Hindlimb muscle (tissue), 1 donor: ENCODE data around the gene SVIL. TPM values are rescaled to one million over a fixed set of nuclear protein-coding genes. Genes with fewer than 3 reads are reported as not detected.
"Not testable (repeated sequence)": the region's sequence is repeated elsewhere in the genome, so short reads cannot be mapped to it uniquely, and the experiment has no call there.

Experiments
- DNase-seq: peaks from one replicate; pipeline ENCODE4 v3.0.0-alpha.2; 2013
- polyA plus RNA-seq: library from polyadenylated mRNA; unstranded; fragments of 120-200 nt; gene quantifications from one replicate; pipeline ENCODE4 v1.2.1, GENCODE V29; 2013; ENCODE audit not compliant: insufficient read length

Gene SVIL
- polyA plus RNA-seq, 1 donor = 265 TPM

DNA sequence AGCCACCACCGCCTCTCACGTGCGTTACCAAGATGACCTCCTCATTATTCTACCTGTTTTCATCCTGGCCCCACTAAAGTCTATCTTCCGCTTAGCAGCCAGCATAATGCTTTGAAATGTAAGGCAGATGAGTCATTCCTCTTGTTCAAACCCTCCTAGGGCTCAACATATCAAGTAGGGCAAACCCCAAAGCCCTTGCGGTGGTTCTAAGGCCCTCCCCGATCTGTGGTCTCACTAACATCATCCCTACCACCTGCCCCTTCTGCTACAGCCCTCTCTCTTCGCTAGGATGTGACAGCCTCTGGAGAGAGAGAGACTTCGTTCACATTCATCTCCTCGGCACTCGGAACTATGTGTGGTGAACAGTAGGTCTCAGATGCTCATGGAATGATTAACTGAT lies 94.8 kb downstream of the SVIL start:
- no peak for DNase-seq

DNA sequence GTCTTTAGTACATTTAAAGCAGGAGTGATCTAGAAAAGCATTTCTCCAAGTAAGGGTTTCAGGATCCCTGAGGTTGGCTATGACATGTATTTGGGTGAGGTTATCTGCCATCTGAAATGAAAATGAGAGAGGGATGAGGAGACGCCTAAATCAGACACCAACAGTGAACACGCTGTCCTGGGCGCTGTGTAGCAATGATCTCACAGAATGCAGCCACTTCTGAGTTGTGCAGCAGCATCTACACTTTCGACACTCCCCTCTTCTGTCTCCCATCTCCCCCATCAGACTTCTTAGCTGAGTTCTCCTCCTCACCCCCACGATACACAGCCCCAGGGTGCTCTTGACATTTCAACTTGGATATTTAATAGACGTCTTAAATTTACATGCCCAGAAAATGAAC lies 95.4 kb downstream of the SVIL start:
- no peak for DNase-seq

DNA sequence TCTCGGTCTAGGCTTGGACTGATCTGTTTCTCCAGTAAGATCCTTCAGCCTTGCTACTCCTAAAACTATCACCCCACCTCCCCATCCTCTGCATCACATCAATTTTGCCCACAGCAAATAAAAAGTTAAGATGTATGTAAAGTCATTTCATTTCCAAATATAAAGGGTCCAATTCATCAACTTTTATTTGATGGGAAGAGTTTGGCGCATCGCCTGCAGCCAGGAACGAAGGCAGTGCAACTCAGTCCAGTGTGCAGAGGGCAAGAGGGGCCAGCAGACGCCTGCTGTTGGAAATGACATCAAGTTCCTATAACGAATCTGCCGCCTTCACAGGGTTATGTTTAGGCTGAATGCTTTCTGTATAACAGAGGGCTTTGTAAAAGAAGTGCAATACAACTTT lies 97.0 kb downstream of the SVIL start:
- no peak for DNase-seq

DNA sequence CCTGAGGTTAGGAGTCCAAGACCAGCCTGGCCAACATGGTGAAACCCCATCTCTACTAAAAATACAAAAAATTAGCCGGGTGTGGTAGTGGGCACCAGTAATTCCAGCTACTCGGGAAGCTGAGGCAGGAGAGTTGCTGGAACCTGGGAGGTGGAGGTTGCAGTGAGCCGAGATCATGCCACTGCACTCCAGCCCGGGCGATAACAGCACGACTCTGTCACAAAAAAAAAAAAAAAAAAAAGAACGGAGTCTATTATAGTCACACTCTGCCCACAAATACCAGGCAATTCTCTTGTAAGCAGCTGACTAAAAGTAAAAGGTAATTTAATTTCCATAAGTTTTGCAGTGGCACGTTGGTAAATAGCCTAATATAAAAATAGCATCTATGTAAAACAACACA lies 98.1 kb downstream of the SVIL start:
- not testable (repeated sequence) for DNase-seq

DNA sequence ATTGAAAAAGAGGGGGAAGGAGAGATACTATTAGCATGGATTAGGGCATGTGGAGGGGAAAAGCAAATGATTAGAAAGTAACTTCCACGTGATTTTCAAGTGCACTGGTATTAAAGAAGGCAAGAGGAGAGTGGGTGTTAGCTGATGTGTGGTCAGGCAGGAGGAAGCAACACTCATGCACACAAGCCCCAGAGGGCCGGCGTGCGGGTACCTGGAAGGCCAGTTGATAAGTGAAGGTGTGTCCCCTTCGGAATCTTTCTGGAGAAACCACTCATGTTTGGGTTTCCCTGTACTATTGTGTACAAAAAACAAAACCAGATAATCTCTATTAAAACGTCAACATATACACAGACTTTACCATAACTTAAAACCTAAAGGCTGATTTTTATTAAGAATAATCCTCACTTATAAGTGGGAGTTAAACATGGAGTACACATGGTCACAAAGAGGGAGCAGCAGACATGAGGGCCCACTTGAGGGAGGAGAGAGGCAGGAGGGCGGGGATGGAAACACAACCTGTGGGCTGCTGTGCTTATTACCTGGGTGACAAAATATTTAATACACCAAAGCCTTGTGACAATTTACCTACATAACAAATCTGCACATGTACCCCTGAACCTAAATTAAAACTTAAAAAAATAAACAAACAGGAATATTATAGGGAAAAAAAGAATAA lies 98.9 kb downstream of the SVIL start:
- DNase-seq = no peak

DNA sequence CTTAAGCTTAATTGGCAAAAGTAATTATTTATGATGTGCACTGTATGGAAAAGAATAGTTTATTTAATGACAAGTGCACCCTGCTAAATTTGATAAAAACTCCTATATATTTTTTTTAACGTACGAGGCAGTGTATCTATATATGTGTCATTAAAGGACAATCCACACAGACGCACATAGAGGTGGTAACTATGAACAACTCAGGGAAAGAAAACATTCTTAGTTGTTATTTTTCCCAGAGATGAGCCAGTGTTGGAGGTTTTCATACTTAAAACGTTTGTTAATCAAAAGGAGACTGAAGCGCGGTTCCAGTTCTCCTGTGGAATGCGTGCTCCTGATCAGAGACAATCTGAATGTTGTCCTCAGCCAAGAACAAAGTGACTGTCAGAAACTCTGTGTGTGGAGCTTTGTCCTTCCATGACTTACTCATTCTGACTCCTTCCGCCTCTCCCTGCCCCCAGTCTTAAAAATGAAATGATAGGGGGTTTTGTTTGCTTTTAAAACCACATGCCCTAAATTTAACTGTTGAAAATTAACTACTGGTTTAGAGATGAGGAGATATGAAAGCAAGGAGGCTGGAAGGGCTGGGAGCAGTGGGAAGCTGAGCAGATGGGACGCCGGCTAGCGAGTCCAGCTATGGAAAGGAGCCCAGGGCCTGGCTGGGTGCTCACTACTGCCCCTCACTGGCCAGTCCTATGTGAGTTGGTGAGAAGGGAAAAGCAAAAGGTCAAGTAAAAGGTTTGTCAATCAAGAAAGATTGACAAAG lies 99.6 kb downstream of the SVIL start:
- DNase-seq = no peak

DNA sequence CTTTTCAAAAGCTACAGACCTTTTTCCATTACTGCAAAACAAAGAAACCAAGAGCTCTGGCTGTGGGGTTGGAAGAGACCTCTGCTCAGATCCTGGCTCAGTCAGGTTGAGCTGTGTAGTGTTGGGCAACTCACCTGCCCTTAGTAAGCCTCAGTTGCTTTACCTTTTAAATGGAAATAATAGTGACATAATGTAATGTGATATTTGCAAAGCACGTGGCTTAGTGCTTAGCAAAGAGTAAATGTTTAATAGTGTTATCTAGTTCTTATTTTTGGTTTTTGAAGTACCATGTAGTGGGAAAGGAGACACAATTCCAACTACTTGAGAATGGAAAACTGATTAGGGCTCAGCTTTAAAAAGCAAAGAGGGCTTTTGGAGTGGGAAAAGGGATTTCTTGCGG lies 100.2 kb downstream of the SVIL start:
- no peak for DNase-seq

DNA sequence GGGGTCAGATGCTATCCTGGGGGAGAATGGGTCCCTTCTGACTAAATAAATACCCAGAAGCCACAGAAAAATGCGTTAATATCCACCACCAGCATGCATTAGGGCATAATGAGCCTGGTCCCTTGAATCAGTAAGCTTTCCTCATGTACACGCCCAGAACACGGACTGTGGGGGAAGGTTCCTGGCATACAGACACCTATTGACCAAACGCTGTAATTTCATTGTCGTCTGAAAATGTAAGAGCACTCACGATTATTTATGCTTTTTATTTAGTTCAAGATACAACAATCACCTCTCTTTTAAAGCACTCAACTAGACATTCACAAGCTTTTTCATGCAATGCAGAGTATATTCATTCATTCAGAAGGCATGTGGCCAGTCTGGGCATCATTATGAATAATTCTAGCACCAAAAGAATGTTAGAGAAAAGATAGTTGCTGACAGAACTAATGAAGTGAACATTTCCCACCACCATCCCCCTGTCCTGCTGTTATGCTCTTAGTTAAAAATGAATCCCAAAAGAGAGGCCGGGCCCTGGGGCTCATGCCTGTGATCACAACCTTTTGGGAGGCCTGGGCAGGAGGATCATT lies 101.0 kb downstream of the SVIL start:
- no peak for DNase-seq

DNA sequence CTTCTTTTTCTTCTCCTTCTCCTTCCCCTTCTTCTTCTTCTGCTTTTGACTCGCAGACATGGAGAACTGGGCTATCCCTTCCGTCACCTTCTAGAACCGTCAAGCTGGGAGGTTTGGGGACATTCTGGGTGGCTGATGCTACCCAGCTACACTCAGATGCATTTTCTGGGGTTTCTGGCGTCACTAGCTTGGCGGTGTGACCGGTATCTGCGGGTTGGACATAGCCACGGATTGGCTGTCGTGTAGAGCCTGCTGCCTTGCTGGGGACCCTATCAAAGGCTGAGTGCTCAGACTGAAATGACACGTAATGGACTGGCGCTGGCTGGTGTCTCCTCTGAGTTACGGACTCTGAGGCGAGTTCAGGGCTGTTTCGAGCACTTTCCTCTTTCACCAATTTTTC lies 101.7 kb downstream of the SVIL start:
- DNase-seq = no peak

DNA sequence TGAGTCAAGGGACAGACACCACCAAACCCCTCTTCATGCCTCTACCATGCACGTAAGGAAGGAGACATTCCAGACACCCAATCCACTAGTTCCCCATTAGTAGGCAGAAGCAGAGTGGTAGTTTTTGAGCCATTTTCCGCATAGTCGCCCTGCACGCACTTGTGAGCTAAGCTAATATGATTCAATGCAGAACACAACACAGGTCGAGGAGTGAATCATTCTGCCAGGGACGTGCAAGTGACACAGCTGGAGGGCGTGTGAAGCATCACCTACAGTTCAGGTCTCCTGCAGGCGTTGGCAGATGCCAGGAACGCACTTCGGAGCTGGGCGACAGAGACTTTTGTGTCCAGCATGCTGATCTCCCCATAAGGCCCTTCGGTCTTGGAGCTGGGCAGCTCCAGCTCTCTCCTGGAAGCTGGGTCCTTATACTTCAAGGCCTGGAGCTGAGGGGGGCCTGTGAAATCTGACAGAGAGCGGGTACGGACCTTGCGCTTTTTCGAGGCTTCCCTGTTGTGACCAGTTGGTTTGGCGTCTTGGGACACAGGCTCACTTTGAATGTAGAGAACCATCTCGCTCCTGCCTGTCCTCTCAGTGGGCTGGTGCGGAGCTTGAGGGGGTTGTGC lies 102.4 kb downstream of the SVIL start:
- no peak for DNase-seq

DNA sequence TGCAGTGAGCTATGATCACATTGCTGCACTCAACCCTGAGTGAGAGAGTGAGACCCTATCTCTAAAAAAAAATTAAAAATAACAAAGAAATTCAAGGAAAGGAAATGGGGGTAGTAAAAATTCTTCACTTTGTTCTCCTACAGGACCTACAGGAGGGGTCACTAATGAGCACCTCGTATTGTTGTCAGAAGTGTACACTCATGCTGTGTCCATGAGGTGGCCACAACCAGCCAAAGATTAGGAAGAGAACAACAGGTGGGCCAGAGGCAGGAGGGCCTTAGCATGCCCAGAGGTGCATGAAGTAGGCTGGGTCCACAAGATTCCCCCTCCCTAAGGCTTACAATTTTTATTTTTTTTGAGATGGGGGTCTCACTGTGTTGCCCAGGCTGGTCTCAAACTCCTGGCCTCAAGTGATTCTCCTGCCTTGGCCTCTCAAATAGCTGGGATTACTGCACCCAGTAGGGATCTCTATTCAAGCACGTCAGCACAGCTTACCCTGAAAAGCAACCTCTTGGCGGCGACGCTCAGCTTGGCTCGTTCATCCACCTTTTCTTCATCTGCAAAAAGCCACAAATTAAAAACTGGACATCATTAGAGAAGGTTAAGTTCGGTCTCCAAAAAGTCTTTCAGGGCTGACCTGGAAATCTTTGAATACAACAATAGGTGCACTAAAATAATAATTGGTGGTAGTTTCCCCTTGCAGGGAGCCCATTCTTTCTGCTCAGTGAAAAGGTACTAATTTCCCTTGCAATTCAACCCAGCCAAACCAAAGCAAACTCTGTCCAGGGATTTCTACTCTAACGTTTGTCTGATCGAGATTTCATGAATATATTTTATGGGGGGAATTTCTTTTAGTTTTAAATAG lies 104.4 kb downstream of the SVIL start:
- DNase-seq = no peak

DNA sequence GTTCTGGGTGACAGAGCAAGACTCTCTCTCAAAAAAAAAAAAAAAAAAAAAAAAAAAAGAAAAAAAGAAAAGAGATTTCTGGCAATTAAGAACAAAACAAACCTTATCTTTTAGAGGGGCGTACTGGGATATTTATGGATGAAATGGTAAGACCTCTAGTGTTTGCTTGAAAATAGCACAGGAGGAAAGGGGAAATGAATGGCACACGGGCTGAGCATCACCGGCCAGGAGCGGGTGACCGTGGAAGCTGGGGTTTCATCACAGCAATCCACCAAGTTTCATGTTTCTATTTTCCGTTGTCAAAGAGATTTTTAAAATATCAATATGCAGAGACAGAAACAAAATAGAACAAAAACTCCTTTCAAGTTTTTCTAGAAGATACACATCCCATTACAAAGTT lies 105.6 kb downstream of the SVIL start:
- DNase-seq = no peak

DNA sequence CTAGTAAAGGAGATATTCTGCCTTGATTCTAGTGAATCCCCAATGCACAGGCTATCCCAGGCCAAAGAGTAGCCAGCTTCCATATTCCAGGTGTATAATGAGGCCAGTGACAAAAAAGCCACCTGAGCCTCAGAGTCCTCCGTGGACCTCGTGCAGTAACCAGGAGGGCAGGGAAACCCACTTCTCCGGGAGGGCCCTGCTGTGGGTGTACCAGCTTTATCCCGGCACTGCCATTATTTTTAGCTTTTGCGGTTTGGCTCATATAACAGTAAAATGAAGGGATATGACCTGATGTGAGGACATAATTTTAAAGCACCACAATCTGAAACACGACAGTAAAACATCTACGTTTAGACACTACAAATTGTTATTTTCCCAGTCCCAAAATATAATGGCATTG lies 109.0 kb downstream of the SVIL start:
- no peak for DNase-seq

DNA sequence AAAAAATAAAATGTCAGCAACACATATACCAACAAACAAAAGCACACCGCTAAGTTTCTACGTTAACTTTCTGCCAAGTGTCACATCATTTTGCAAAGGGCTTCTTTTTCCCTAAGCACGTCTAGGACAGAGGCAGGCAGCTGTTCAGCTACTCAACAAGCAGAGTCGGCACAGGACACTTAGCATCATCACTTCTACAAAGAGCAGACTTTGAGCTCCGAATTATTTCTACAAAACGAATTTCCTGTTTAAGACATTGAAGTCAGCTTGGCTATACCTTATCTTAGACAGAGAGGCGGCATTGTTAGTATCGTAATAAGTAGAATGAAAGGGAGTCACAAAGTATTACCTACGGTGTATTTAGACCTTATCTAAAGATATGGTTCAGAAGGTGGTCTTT lies 110.1 kb downstream of the SVIL start:
- no peak for DNase-seq

DNA sequence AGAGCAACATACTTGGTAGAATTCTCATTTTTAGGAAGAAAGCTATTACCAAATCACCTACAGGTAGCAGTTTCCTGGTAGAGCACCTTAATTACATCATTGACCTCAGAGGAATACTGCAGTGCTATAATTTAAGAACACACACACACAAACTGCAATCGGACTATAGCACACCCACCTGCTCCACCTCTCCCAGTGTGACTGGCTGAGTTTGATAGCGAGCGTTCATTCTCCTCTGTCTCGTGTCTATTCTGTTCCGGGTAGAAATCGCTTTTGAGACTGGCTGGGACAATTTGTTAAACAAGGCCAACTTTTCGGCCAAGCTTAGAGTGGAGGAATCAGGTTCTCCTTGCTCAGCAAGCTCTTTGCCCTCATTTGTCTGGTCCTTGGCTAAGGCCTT lies 110.5 kb downstream of the SVIL start:
- DNase-seq = no peak

DNA sequence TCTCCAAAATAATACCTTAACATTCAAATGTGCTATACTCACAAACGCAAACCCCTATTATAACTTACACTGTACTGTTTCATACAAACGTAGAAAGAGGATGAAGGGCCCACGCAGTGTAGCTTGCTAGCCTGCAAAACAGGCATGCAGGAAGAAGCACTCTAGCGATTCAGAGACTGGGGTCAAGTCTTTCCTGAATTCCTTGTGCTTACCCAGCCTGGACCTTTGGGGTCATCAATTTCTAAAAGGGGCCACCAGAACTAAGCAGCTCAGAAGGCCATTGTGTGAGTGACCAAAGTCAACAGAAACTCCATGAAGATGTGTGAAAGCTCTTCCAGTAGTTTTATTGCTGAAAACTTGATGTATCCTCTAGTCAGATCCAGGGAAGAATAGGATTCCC lies 111.9 kb downstream of the SVIL start:
- DNase-seq = no peak

DNA sequence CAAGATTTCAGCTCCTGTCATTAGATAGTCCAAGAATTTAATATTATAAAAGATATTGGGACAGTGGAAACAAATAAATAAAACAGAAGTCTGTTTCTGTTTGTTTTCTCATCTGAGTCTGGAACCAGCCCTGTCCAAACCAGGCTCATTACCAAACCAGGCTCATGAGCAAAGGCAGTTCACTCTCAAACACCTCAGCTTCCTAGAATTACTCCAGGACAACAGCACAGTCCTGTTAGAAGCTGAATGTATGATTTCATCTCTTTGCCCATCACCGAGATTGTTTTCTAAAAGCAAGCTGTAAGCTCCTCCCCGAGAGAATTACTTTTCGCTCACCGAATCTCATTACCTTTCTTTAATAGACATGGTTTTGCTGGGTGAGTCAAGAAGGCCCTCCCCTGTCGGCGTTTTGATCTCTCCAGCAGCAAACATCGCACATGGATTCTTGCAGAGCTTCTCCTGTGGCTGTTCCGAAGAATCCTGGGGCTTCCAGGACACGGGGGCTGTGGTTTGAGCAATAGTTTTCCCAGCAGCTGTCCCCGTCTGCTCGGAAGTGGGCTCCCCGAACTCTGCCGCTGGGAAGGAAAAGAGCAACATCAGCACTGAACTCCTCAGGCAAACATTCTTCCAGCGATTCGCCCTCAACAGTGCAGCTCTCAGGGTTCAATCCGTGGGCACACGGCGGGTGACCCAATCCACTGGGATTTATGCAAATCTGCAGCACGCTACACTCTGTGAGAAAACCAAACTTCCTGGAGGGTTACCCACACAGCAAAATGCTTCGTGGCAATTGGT lies 112.5 kb downstream of the SVIL start:
- no peak for DNase-seq

DNA sequence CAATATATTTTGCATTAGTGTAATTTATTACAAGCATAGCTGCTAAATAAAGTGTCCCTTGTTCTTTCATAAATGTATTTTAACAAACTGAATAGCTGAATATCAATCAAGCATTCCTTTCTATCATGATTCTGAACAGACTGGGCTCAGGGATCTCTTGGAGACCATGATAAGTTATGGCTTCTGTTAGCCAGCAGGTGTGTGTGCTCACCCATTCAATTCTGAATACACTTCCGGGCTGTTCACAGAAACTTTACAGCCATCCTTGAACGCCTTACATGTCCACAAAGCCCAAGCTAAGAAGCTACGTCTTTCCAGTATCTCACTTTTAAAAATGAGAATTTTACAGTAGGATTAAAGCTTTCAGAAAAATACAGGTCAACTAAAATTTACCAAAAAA lies 115.1 kb downstream of the SVIL start:
- no peak for DNase-seq

DNA sequence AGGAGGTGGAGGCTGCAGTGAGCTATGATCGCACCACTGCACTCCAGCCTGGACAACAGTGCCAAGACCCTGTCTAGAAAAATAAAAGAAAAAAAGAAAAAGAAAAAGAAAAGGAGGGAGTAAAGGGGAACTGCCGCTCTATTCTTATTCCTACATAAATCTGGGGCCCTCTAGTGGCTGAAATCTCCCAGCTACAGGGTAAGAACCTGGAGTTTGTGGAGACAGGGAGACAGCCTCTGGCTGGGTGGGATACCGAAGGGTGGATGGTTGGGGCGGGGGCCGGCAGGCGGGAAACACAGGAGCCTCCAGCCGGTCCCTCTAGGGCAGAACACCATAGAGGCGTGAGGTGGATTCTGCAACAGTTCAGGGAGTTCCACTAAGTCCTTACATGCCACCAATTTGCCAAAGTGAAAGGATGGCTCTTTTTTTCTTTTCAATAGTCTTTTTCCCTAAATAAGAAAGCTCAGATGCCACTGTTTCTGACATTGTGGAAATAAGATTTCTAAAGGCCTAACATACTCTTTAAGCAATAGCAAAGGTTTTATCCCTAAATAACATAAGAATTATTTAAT lies 117.3 kb downstream of the SVIL start:
- no peak for DNase-seq

DNA sequence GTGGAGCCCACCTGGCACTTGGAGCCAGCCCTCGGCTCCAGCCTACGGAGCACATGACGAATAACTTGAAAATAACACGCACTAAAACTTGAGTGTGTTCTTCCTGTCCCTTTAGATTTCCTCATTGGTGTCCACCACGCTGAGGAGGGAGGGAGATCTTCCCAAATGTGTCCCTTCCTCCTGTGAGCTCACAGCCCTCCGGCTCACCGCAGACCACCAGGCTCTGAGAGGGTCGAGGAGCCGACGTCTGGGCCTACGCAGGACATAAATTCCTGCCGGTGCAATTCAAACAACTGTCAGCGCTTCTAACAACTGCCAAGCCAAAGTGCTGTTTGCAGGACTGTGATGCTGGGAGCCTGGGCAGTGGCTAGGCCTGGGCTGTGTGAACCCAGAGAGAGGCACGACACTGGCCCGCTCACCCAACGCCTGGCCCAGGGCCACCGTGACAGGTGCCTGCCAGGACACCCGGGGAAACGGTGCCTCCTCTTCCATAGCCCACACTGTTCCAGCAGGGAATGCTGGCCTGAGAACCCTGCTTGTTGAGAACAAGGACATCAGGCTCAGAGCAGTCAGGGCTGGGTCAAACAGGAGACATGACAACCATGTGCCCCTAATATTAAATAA lies 118.3 kb downstream of the SVIL start:
- DNase-seq = not testable (repeated sequence)

DNA sequence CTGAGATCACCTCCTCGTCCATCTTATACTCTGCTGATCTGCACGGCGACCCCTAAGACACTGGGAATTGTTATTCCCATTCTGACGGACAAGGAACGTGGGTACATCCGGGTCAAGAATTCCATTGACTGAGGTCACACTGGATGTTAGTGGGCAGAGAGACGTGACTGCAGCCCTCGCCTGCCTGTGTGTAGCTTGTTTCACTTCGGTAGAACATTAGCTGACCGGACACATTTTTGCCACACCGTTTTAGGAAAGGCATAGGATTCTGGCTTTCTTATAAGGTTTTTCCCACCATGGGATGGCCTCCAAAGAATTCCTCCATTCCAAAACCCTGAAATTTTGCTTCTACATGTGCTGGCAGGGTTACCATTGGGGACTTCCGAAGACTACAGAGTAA lies 118.9 kb downstream of the SVIL start:
- DNase-seq = not testable (repeated sequence)
